ENCODE results near the gene PLCL2.

The PLCL2 gene

GRCh38 chr3:17050506-17050905, 165.8 kb downstream of the PLCL2 start:
- DNase-seq (ENCODE audit: insufficient read length, low spot score) (no peak), FAIRE-seq (no peak)
- no peak for TF ChIP-seq CTCF (IDR thresholded peaks at IDR 0.05; ENCODE audit: insufficient read depth, missing control alignments)

- FAIRE-seq: no peak
- TF ChIP-seq CTCF (IDR thresholded peaks at IDR 0.05; ENCODE audit: insufficient read depth, missing control alignments): no peak
- no peak for DNase-seq (ENCODE audit: insufficient read length, low spot score)
These were observed 167.6 kb downstream of the PLCL2 start for GRCh38 chr3:17052363-17052762.

- TF ChIP-seq CTCF (IDR thresholded peaks at IDR 0.05; ENCODE audit: insufficient read depth, missing control alignments): no peak
- FAIRE-seq (peak; percentile 6), DNase-seq (ENCODE audit: insufficient read length, low spot score) (no peak)
These were observed 169.7 kb downstream of the PLCL2 start for GRCh38 chr3:17054301-17054981.

GRCh38 chr3:17054982-17055343, 170.2 kb downstream of the PLCL2 start:
- no peak for TF ChIP-seq CTCF (IDR thresholded peaks at IDR 0.05; ENCODE audit: insufficient read depth, missing control alignments)
- FAIRE-seq (no peak), DNase-seq (ENCODE audit: insufficient read length, low spot score) (no peak)

GRCh38 chr3:17055374-17056276, 170.9 kb downstream of the PLCL2 start:
- no peak for TF ChIP-seq CTCF (IDR thresholded peaks at IDR 0.05; ENCODE audit: insufficient read depth, missing control alignments)
- no peak for DNase-seq (ENCODE audit: insufficient read length, low spot score)
- no peak for FAIRE-seq

GRCh38 chr3:17057321-17057720, 172.6 kb downstream of the PLCL2 start:
- DNase-seq (ENCODE audit: insufficient read length, low spot score): no peak
- FAIRE-seq: no peak
- no peak for TF ChIP-seq CTCF (IDR thresholded peaks at IDR 0.05; ENCODE audit: insufficient read depth, missing control alignments)

Measured in D721Med (cell line).